Measurements from ENCODE around the gene NMNAT2. TPM values are rescaled to one million over a fixed set of nuclear protein-coding genes. Genes with fewer than 3 reads are reported as not detected.
"Not testable (repeated sequence)": the region's sequence is repeated elsewhere in the genome, so short reads cannot be mapped to it uniquely, and the experiment has no call there.

Gene NMNAT2
- 0.05 and 0.46 TPM in 2 replicates for total RNA-seq

DNA sequence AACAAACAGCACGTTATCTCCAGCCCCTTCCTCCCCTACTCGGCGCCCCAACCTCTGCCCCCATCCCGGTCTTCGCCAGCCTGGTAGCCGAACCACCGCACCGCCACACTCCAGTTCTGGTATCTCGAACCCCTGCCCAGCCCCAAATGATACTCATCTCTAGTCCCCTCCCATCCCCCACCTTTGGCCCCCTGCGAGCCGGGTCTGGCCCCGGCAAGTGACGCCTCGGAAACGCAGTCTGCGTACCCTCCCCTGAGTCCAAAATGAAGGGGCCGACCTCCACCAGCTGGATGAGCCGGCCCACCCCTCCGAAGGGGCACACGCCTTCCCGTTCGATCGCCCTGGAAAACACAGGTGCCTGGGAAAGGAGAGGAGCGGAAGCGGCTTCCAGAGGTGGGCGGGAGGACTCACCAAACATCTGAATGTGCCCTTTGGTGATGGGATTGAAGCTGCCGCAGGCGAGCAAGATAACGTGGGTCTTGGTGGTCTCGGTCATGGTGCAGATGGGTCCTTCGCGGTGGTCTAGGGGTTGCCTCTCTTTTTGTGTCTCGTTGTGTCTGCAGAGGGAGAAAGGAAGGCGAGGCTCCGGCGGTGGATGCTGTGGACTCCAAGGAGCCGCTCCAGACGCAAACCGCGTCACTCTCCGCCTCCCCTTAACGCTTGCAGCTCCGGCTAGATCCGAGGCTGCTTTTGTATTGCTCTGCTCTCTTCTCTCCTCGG, at the start of gene NMNAT2:
NMNAT2 (minus strand) TSS at position 609 of the 720 bp plus-strand sequence; CDS start at position 496, 113 bp downstream.
- intact Hi-C loops (cut with micrococcal nuclease), result no loop called here

DNA sequence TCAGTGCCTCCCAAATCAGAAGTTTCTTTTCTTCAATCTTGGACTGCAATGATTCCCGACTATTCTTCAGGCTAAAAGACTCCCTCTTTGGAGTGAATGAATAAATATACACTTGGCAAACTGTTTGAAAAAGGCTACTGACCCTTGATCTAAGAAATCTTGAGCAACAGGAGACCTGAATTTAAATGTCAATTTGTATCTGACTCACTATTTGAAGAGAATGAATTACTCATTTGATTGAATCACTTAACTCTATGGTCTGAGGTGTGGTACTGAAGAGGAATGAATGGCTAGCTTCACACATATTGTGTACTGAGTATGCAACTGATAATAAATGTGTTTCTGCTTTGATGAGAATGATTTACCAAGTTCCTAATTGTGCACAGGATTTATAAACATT, 49.5 kb upstream of the NMNAT2 start:
- intact Hi-C loops (cut with micrococcal nuclease), result no loop called here

DNA sequence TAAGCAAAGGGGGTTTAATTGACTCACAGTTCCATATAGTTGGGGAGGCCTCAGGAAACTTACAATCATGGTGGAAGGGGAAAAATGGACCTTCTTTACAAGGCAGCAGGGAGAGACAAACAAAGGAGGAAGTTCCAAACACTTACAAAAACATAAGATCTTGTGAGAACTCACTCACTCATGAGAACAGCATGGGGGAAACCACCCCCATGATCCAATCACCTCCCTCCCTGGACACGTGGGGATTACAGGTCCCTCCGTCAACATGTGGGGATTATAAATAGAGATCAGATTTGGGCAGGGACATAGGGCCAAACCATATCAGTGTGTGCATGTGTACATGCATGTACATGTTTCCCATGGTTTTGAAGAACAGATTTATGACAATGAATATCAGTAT, 48.6 kb upstream of the NMNAT2 start:
- intact Hi-C loops (cut with micrococcal nuclease), result no loop called here

DNA sequence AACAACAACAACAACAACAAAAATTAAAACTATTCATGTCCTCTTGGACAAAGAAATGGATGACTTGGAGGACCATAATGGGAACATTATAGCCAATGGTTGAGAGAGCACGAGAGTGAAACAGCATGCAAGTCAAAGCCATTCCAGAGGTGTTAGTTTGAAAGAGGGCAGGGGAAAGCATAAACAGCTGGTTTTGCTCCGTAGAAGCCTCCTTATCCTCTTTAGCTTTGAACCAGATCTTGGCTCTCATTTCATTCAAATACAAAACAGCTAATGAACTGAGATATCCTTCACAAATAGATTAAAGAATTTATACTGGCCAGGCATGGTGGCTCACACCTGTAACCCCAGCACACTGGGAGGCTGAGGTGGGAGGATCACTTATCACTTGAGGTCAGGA, 45.4 kb upstream of the NMNAT2 start:
- intact Hi-C loops (cut with micrococcal nuclease), result no loop called here

DNA sequence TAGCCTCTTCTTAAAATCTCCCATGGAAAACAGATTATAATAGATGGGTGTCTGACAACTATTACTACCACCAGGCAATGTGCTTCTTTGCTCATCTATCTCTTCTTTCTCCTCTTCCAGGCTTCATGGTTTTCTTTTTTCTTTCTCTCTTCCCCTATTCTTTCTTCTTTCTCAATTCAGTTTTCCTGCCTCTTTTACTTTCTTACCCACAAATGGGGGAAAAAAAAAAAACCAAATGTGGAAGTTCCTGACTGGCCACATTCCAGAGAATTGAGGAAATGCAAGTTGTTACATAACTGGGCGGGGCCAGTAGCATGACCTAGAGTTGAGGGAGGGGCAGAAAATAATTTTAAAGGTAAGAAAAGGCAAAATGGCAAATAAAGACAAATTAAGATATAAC, 43.2 kb upstream of the NMNAT2 start:
- intact Hi-C loops (cut with micrococcal nuclease), result no loop called here

DNA sequence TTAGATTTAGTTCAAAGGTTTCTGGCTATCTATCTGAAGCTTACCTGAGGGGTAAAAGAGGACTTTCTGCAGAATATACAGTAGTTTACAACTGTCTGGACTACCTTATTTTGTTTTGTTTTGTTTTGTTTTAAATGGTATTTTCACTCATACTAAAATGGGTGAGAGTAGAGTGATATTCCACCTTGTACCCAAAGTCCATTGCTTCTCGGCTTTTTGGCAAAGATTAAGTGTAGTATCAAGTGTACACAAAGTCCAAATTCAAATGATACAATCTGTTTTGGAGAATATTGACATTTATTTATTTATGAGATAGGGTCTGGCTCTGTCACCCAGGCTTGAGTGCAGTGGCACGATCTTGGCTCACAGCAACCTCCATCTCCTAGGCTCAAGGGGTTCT, 42.4 kb upstream of the NMNAT2 start:
- intact Hi-C loops (cut with micrococcal nuclease), result no loop called here

DNA sequence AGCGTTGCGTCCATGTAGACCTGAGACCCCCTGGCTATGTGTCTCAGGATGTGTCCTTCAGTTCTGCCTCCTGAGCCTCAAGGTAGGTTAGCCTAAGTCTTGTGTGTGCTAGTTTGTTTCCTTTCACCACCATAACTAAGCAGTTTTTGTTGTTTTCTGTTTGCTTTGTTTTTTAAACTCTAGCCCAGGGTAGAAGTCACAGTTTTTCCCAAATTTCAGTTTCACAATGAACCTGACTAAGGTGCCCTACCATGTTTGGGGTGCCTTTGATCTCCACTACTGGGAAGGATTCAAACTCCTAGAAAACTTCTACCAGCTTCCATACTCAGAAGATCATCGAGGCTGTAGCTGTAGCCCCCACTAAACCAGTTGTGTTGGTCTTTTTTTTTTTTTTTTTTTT, 39.3 kb upstream of the NMNAT2 start:
- intact Hi-C loops (cut with micrococcal nuclease), result no loop called here

DNA sequence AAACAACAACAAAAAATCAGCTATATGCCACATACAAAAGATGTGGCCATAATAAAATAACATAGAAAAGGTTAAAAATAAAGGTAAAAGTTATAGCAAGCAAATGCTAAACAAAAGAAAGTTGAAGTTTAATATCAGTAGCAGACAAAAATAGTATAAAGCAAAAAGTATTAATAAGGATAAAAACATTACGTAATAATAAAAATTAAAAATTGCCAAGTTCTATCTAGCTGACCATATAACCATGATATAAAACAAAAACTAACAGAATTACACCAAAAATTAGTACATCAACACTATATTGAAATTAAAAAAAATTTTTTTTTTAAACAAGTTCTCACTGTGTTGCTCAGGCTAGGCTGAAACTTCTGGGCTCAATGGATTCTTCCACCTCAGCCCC, 38.6 kb upstream of the NMNAT2 start:
- intact Hi-C loops (cut with micrococcal nuclease), result no loop called here

DNA sequence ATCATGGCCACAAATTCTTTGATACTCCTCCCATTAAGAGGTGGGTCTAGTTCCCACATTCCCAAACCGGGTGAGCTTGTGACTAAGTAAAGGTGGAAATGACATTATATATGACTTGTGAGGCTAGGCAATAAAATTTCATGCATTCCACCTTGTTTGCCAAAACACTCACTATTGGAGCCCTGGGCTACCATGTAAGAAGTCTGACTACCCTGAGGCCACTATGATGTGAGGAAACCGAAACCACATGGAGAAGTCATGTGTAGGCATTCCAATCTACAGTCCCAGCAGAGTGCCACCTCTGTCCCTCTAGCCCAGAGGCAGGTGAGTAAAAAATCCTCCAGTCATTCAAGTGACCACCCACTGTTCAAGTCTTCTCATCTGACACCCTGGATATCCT, 36.2 kb upstream of the NMNAT2 start:
- intact Hi-C loops (cut with micrococcal nuclease), result no loop called here

DNA sequence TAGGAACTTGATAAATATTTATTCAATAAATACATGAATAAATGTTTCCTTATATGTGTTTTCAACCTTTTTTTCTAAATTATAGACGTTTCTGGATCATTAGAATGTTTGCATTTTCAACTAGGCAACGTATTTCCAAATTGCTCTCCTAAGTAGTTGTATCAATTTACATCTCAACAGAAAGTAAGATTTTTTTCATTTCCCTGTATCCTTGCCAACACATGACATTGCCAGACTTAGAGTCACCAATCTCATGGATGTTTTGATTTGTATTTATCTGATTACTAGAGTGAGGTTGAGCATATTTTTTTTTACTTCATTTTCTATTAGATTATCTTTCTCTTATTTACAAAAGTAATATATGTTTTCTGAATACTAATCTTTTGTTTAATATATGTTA, 31.9 kb upstream of the NMNAT2 start:
- intact Hi-C loops (cut with micrococcal nuclease), result no loop called here

DNA sequence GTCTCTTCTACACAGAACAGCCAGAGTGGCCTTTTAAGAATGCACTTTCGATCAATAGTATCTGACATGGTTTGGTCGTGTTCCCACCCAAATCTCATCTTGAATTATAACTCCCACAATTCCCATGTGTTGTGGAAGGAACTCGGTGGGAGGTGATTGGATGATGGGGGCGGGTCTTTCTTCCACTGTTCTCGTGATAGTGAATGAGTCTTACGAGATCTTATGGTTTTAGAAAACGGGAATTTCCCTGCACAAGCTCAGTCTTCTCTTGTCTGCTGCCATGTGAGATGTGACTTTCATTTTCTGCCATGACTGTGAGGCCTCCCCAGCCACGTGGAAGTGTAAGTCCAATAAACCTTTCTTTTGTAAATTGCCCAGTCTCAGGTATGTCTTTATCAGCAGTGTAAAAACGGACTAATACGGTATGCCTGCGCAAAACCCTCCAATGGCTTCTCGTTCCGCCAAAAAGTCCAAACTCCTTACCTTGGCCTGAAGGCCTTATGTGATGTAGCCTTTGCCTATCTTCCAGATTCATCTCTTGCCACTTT, 31.1 kb upstream of the NMNAT2 start:
- intact Hi-C loops (cut with micrococcal nuclease), result no loop called here

DNA sequence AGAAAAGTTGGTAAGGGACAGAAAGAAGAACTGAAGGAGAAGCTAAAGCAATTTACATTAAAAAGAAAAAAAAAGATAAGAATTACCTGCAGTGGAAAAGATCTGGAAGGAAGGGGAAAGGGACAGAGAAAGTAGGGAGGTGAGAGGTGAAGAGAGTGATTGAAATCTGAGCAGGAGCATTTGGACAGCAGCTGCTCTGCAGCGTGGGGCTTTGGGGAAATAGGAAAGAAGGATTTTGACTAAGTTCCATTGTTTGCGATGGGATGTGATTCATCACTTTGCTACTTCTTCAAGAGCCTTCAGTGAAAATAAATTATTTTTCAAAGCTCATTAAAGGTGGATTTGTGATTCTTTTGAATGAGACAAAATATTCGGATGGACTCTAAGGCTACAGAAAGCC, 26.1 kb upstream of the NMNAT2 start:
- intact Hi-C loops (cut with micrococcal nuclease), result no loop called here

DNA sequence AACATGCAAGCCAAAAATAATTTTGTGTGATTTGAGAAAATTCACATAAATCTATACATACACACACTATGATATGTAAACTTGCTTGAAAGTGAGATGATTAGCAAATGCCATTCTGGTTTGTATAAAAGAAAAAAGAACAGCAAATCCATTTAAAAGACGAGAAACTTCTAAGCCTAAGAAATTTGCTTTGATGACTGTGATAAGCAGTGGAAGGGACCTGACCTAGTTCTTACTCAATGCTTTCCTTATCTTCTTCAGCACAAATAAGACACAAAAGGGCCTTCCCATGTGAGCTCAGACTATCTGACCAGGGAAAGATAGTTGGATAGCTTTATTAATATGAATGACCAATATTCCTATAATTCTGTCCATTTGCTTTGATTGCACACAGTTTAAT, 25.3 kb upstream of the NMNAT2 start:
- intact Hi-C loops (cut with micrococcal nuclease), result no loop called here

DNA sequence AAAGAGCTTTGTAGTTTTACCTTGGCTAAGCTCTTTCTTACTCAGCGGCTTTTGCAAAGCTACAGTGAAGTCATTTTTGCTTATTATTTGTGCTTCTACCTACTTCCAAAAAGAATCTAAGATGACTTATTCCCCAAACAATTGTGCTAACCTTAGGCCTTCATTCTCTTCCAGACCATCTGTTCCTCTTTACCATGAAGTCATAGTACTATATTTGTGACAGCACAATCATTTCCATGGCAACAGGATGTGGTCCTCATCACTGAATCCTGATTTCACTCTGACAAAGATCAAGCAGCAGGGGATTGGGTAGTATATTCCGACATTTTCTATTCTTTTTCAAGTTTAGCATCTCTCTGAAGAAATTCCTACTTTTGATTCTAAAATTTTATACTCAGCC, 24.8 kb upstream of the NMNAT2 start:
- intact Hi-C loops (cut with micrococcal nuclease), result no loop called here

DNA sequence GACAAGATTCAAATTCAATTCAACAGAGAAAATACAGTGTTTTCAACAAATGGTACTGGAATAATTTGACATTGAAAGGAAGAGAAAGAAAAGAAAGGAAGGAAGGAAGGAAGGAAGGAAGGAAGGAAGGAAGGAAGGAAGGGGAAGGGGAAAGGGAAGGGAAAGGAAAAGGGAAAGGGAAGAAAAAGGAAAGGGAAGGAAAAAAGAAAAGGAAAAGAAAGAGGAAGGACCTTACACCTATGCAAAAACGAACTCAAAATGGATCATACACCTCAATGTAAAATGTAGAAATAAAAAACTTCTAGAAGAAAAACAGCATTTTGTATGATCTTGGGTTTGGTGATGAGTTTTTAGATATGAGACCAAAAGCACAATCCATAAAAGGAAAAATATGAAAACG, 19.9 kb upstream of the NMNAT2 start:
- intact Hi-C loops (cut with micrococcal nuclease), result no loop called here

DNA sequence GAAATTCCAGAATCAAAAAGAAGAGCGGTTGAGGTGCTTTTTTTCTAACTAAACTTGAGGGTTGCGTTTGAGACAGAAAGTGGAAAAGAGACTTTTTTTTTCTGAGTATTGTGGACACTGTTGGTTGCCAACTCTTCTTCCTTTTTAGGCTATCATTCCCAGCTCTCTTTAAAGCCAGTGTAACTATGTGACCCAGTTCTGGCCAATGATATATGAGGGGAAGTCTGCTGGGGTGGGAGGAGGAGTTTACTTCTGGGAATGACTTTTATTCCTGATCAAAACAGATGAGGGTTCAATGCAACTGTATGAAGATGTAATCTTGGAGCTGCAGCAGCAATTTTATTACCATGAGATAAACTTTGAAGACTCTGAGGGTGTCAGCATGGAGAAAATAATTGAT, 17.3 kb upstream of the NMNAT2 start:
- intact Hi-C loops (cut with micrococcal nuclease), result no loop called here

DNA sequence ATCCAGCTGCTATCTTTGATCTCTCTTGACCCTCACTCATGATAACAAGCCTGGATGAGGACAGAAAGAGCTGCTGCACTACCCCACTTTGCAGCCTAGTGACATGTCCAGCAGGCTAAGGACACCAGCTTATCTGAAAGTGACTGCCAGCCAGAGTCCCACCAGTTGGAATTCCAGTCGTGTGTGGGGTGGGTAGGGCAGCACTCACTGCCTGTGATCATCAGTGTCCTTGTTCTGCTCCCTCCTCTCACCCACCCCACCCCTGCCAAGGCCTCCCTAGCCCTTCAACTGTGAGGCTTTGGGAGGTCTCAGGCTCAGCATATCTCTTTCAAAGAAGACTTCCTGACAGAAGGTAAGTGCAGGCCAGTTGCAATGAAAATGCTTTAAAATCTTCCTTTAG, 15.5 kb upstream of the NMNAT2 start:
- intact Hi-C loops (cut with micrococcal nuclease), result no loop called here

DNA sequence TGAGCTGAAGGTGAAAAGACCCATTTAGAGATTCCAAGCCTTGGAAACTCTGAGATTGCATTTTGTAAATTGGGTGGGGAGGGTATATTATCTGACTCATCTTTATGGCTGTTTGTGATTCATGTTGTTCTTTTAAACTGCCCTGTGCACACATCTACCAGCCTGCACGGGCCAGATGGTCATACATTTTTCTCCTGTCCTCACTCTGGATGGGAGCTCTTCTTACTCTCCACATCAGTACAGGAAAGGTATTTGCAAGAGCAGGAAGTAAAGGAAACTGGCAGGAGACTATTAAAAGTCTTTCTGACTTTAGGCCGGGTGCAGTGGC, 14.3 kb upstream of the NMNAT2 start:
- intact Hi-C loops (cut with micrococcal nuclease), result no loop called here

DNA sequence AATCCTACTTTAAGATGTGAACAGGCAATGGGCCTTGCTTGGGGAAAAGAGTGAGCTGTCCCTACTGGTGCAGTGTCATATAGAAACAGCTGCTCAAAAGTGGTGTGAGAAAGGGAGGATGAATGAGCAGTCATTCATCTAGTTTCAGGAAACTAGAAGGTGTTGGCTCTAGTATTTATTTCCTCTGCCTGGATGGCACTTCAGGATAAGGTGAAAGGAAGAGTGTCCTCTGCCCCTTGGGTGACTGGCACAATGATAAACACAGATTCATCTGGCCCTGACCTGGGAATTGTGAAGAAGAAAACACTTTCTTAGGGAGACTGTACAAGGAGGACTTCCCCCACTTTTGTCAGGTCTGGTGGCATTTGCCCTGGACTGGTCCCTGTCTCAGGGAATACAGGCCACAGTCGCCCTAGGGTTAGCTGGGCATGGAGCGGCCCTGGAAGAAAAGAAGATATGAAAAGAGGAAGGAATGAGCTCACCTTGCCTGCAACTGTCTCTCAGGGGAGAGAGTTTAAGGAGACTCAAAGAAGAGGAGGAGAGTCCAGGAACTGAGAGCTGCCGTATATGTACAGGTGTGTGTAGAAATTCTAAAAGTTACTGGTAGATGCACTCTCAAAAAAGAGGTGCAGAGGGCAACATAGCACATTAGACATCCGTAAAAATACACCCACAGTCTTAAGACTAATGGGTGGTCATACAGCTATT, 13.8 kb upstream of the NMNAT2 start:
- intact Hi-C loops (cut with micrococcal nuclease), result no loop called here

DNA sequence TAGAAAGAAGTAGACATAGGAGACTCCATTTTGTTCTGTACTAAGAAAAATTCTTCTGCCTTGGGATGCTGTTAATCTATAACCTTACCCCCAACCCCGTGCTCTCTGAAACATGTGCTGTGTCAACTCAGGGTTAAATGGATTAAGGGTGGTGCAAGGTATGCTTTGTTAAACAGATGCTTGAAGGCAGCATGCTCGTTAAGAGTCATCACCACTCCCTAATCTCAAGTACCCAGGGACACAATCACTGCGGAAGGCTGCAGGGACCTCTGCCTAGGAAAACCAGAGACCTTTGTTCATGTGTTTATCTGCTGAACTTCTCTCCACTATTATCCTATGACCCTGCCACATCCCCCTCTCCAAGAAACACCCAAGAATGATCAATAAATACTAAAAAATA, 9.4 kb upstream of the NMNAT2 start:
- intact Hi-C loops (cut with micrococcal nuclease), result not testable (repeated sequence)

DNA sequence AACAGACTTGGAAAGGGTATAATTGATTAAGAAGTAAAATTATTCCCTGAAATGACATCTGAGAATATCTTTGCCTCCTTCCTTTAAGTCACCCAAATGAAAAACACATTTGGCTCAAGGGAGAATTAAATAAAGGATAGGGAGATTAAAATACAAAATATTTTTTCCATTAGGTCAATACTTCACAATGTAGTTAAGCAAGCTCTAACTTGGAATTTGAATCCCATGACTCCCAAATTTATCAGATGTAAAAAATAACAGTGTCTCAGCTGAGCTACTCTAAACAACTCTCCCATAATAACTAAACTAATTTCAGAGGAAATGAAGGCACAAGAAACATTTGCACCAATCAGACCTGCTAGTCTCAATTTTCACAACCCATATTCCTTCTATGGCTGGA, 6.5 kb upstream of the NMNAT2 start:
- intact Hi-C loops (cut with micrococcal nuclease), result no loop called here

DNA sequence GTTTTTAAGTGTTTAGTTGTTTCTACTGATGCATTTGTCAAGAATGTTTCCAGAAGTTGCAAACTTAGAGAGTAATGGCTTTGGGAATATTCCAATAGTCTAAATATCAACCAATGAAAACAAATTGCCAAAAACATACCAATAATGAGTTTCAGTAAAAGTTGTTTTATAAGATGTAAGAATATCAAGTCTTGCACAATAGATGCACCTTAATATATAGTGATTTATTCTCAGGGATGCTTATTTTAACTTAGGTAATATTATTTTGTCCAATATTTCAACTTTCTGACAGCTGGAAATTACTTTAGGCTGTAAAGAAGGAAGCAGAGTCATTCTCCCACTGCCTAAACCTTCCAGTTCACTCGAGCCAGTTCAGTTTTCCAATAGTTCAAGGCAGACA, 5.4 kb upstream of the NMNAT2 start:
- intact Hi-C loops (cut with micrococcal nuclease), result no loop called here

DNA sequence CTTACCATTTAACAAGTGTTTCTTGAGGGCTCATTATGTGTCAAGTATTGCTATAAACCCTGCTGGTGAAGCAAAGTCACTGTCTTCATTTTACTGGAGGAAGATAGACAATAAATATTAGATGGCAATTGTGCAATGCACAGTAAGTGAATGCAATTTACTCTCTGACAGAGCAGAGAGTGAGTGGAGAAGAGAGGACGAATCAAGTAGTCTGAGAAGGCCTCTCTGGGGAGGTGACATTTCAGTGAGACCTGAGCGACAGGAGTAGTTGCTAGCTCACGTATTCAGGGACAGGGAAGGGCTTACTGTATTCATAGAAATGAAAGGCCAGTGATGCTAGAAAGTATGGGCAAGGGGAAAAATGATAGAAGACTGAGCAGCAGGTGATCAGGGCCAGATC, 1.2 kb upstream of the NMNAT2 start:
- intact Hi-C loops (cut with micrococcal nuclease), result no loop called here

Measured in T-helper 1 cell treated with Interleukin-12 subunit alpha and Interleukin-12 subunit beta and Interleukin-4 antibody, amounts not matched to agents 30 ng/mL and 1 ng/mL, for 36 hours (primary cell).